ENCODE results near the gene SPSB1.

The SPSB1 gene

DNA sequence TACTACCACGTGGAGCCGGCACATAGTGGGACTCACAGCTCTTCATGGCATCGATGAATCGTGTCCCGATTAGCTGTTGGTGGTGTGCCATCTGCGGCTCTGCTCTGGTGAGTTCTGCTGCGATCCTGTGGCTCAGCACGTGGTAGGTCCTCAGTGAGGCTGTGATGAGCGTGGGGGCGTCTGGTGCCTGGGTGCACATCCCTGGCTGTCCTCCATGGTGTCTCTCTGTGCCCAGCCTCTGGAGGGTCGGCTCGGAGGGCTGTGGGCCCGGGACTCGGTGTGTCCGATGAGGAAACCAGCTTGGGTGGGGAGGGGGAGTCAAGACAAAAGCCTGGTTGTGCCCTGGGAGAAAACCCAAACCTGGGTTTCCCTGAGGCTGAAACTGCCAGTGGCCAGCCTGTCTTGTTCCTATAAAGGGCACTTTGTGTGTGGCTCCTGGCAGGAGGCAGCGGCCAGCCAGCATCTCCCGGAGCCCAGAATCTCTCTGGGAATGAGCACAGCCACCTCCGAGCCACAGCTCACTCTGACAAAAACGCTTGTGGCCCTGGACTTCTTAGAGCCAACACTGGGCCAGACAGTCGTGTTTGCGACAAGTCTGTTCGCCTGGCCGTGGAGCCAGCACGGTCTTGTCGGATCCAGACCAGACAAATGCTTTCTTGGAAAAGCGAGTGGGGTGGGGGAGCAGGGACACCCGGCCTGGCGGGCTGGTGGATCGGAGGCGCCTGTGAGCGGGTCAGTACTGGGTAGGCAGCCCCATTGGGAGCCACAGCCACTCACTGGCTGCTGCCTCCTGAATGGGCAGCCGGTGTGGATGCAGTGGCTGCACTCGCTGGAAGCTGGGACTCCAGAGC lies 31.8 kb downstream of the SPSB1 start:
- Histone ChIP-seq H3K4me1 (no peaks in the 10 kb centered on the region), H3K4me3 (ENCODE audit: low read depth, low read length) (no peak overlapping the region), H3K36me3 (no peaks in the 10 kb centered on the region), H3K9me3 (no peaks in the 10 kb centered on the region), H3K27me3 (no peaks in the 10 kb centered on the region)
- TF ChIP-seq, protein P1, sequence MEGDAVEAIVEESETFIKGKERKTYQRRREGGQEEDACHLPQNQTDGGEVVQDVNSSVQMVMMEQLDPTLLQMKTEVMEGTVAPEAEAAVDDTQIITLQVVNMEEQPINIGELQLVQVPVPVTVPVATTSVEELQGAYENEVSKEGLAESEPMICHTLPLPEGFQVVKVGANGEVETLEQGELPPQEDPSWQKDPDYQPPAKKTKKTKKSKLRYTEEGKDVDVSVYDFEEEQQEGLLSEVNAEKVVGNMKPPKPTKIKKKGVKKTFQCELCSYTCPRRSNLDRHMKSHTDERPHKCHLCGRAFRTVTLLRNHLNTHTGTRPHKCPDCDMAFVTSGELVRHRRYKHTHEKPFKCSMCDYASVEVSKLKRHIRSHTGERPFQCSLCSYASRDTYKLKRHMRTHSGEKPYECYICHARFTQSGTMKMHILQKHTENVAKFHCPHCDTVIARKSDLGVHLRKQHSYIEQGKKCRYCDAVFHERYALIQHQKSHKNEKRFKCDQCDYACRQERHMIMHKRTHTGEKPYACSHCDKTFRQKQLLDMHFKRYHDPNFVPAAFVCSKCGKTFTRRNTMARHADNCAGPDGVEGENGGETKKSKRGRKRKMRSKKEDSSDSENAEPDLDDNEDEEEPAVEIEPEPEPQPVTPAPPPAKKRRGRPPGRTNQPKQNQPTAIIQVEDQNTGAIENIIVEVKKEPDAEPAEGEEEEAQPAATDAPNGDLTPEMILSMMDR (IDR thresholded peaks at IDR 0.05; ENCODE audit: low read depth, low read length), result no peak
- no peak for DNase-seq

DNA sequence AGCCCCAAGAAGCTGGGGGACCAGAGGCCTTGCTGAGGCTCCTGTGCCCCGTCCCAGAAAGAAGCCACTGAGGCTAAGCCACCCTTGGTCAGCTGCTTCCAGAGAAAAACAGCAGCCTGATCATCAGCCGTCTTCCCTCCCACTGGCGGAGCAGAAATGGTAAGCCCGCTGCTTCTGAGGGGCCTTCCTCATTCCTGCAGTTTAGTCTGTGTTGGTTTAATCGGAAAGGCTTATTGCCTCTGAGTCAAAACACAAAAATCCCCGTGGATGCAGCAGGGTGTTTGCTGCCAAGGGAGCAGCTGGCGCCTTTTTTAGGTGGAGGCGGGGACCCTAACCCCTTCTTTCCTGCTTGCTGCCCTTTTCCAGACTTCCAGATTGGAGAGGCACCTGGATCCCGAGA lies 33.9 kb downstream of the SPSB1 start:
- TF ChIP-seq, protein P1 (IDR thresholded peaks at IDR 0.05; ENCODE audit: low read depth, low read length), result no peak
- DNase-seq, result no peak
- Histone ChIP-seq H3K4me3 (ENCODE audit: low read depth, low read length) (no peak overlapping the region), H3K4me1 (no peaks in the 10 kb centered on the region), H3K36me3 (no peaks in the 10 kb centered on the region), H3K27me3 (no peaks in the 10 kb centered on the region), H3K9me3 (no peaks in the 10 kb centered on the region)

- H3K36me3 ChIP-seq, result no peaks in the 10 kb centered on the region
- H3K27me3 ChIP-seq, result no peaks in the 10 kb centered on the region
- DNase-seq, result no peak
- no peaks in the 10 kb centered on the region for H3K9me3 ChIP-seq
- H3K4me3 ChIP-seq (ENCODE audit: low read depth, low read length), result no peak overlapping the region
- TF ChIP-seq, protein P1 (IDR thresholded peaks at IDR 0.05; ENCODE audit: low read depth, low read length), result no peak
- H3K4me1 ChIP-seq, result no peaks in the 10 kb centered on the region
Observed at GRCh38 chr1:9328201-9328600, 35.5 kb downstream of the SPSB1 start.

GRCh38 chr1:9328715-9329114 lies 36.0 kb downstream of the SPSB1 start:
- H3K4me1 ChIP-seq, result no peaks in the 10 kb centered on the region

GRCh38 chr1:9331016-9331415 lies 38.3 kb downstream of the SPSB1 start:
- no peaks in the 10 kb centered on the region for H3K36me3 ChIP-seq
- H3K27me3 ChIP-seq, result no peaks in the 10 kb centered on the region
- no peaks in the 10 kb centered on the region for H3K4me1 ChIP-seq
- TF ChIP-seq, protein P1 (IDR thresholded peaks at IDR 0.05; ENCODE audit: low read depth, low read length), result no peak
- DNase-seq, result no peak
- no peaks in the 10 kb centered on the region for H3K9me3 ChIP-seq
- no peak overlapping the region for H3K4me3 ChIP-seq (ENCODE audit: low read depth, low read length)

More at GRCh38 chr1:9328715-9329114, 36.0 kb downstream of the SPSB1 start:
- TF ChIP-seq, protein P1 (IDR thresholded peaks at IDR 0.05; ENCODE audit: low read depth, low read length), result no peak
- no peaks in the 10 kb centered on the region for H3K36me3 ChIP-seq
- H3K27me3 ChIP-seq, result no peaks in the 10 kb centered on the region
- no peak for DNase-seq
- no peak overlapping the region for H3K4me3 ChIP-seq (ENCODE audit: low read depth, low read length)
- H3K9me3 ChIP-seq, result no peaks in the 10 kb centered on the region
